Measurements from ENCODE around the gene C6orf163.

C6orf163 gene

DNA sequence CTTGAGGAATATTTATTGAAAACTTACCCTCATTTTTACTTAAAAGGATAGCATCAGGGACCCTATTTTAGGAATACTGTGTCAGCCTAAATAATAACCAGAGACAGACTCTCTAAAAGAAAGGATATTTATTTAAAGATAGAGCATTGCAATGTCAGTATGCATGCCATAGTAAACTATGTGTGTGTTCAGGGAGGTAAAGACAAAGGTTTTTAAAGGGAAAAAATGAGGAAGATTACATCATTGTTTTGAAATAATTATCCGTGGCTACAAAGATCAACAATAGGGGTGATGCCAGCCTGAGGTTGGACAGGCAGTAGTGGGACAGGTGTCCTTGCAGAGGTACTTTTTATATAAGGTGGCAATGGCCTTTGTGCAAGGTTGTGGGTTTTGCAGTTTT, 39.4 kb downstream of the C6orf163 start:
- H3K79me1 ChIP-seq (replicated peaks; ENCODE audit: low read length, poor library complexity, severe bottlenecking): no peaks in the 10 kb centered on the region
- WGBS: 92% methylated on average over 1 of the region's 1 CpG
- no peak overlapping the region for H2AK5ac ChIP-seq (ENCODE audit: low read length, severe bottlenecking)
- H3K4me1 ChIP-seq (ENCODE audit: control insufficient read depth, insufficient read depth, low read depth, low read length): no peaks in the 10 kb centered on the region
- H3K27me3 ChIP-seq (ENCODE audit: control insufficient read depth in 1 of 2, insufficient read depth in 1 of 2, low read length in 2 of 2): no peaks in the 10 kb centered on the region
- no peak overlapping the region for H3K4me3 ChIP-seq (ENCODE audit: insufficient read depth in 1 of 2, low read depth in 1 of 2, low read length in 2 of 2)
- no peak overlapping the region for H4K91ac ChIP-seq (ENCODE audit: low read length)
- no peak overlapping the region for H2BK12ac ChIP-seq (ENCODE audit: low read length in 2 of 2)
- no peak overlapping the region for H2BK15ac ChIP-seq (ENCODE audit: low read depth, poor library complexity, severe bottlenecking)
- no peak overlapping the region for H2BK5ac ChIP-seq (ENCODE audit: low read depth, low read length, poor library complexity, severe bottlenecking)
- H3K27ac ChIP-seq (ENCODE audit: low read length, poor library complexity, severe bottlenecking): no peak overlapping the region
- no peaks in the 10 kb centered on the region for H3K36me3 ChIP-seq (ENCODE audit: control insufficient read depth in 1 of 2, insufficient read depth in 2 of 2, low read depth in 1 of 2, low read length in 2 of 2)
- no peak overlapping the region for H3K4me2 ChIP-seq (ENCODE audit: low read length, poor library complexity, severe bottlenecking)
- H3K14ac ChIP-seq (ENCODE audit: low read length in 2 of 2): no peak overlapping the region
- H3K9ac ChIP-seq (ENCODE audit: low read length): no peak overlapping the region
- no peak overlapping the region for H3K4ac ChIP-seq (ENCODE audit: low read depth in 1 of 2, low read length in 2 of 2)
- H3K9me3 ChIP-seq (ENCODE audit: control insufficient read depth, low read length): no peaks in the 10 kb centered on the region
- H4K8ac ChIP-seq (ENCODE audit: low read length): no peak overlapping the region
- no peak overlapping the region for H3K23ac ChIP-seq (ENCODE audit: low read length in 2 of 2)
- no peak overlapping the region for H2BK120ac ChIP-seq (ENCODE audit: low read depth, low read length)
- DNase-seq: no peak
- H2AFZ ChIP-seq (ENCODE audit: low read depth, low read length): no peak overlapping the region
- no peak overlapping the region for H3K18ac ChIP-seq (ENCODE audit: low read depth in 1 of 2, low read length in 2 of 2)

DNA sequence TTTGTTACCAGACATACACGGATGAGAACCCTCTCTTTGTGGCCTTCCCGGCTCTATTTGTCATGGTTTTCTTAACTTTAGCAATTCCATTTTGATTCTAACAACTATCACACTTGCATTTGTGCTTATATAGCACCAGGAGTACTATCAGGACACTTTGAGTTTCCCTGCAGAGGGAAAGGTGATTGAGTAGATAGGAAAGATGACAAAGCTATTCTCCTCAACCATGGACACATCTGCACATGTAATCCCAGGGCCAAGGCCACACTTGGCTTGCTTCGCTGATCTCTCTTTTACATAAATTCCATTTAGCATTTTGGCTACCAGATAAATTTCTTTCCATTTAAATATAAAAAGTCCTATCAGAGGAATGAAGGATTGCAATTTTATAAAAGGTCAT, 39.8 kb downstream of the C6orf163 start:
- no peak overlapping the region for H2AK5ac ChIP-seq (ENCODE audit: low read length, severe bottlenecking)
- H2BK120ac ChIP-seq (ENCODE audit: low read depth, low read length): no peak overlapping the region
- no peak overlapping the region for H2AFZ ChIP-seq (ENCODE audit: low read depth, low read length)
- H3K18ac ChIP-seq (ENCODE audit: low read depth in 1 of 2, low read length in 2 of 2): no peak overlapping the region
- no peaks in the 10 kb centered on the region for H3K36me3 ChIP-seq (ENCODE audit: control insufficient read depth in 1 of 2, insufficient read depth in 2 of 2, low read depth in 1 of 2, low read length in 2 of 2)
- H4K8ac ChIP-seq (ENCODE audit: low read length): no peak overlapping the region
- no peak overlapping the region for H3K4me2 ChIP-seq (ENCODE audit: low read length, poor library complexity, severe bottlenecking)
- 100% methylated on average over 2 of the region's 3 CpGs for WGBS
- no peaks in the 10 kb centered on the region for H3K4me1 ChIP-seq (ENCODE audit: control insufficient read depth, insufficient read depth, low read depth, low read length)
- no peaks in the 10 kb centered on the region for H3K79me1 ChIP-seq (replicated peaks; ENCODE audit: low read length, poor library complexity, severe bottlenecking)
- H3K4me3 ChIP-seq (ENCODE audit: insufficient read depth in 1 of 2, low read depth in 1 of 2, low read length in 2 of 2): no peak overlapping the region
- no peak overlapping the region for H2BK15ac ChIP-seq (ENCODE audit: low read depth, poor library complexity, severe bottlenecking)
- H3K14ac ChIP-seq (ENCODE audit: low read length in 2 of 2): no peak overlapping the region
- H4K91ac ChIP-seq (ENCODE audit: low read length): no peak overlapping the region
- no peaks in the 10 kb centered on the region for H3K27me3 ChIP-seq (ENCODE audit: control insufficient read depth in 1 of 2, insufficient read depth in 1 of 2, low read length in 2 of 2)
- no peak overlapping the region for H2BK12ac ChIP-seq (ENCODE audit: low read length in 2 of 2)
- DNase-seq: no peak
- H3K9ac ChIP-seq (ENCODE audit: low read length): no peak overlapping the region
- no peak overlapping the region for H3K4ac ChIP-seq (ENCODE audit: low read depth in 1 of 2, low read length in 2 of 2)
- no peak overlapping the region for H2BK5ac ChIP-seq (ENCODE audit: low read depth, low read length, poor library complexity, severe bottlenecking)
- no peak overlapping the region for H3K23ac ChIP-seq (ENCODE audit: low read length in 2 of 2)
- H3K27ac ChIP-seq (ENCODE audit: low read length, poor library complexity, severe bottlenecking): no peak overlapping the region
- no peaks in the 10 kb centered on the region for H3K9me3 ChIP-seq (ENCODE audit: control insufficient read depth, low read length)

DNA sequence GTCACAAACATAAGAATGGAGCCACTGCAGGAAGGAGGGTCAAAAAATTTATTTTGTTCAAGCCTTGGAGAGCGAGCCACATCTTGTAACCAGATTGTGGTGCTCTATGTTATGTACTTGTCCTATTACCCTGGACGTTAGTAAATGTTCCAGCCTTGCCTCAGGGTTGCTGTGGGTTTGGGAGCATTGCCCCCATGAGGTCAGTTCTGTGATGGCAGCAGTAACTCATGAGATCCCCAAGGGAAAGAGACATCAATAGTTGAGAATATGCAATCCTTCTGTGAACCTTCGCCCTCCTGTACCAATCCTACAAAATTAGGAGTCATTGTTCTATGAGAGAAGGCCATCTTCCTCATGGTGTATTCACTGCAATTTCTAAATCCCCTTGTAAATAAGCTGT, 46.7 kb downstream of the C6orf163 start:
- Histone ChIP-seq H3K18ac (ENCODE audit: low read depth in 1 of 2, low read length in 2 of 2) (no peak overlapping the region), H2BK12ac (ENCODE audit: low read length in 2 of 2) (no peak overlapping the region), H2AK5ac (ENCODE audit: low read length, severe bottlenecking) (no peak overlapping the region), H2BK120ac (ENCODE audit: low read depth, low read length) (no peak overlapping the region), H3K9me3 (ENCODE audit: control insufficient read depth, low read length) (no peaks in the 10 kb centered on the region), H3K4ac (ENCODE audit: low read depth in 1 of 2, low read length in 2 of 2) (no peak overlapping the region), H2BK5ac (ENCODE audit: low read depth, low read length, poor library complexity, severe bottlenecking) (no peak overlapping the region), H3K4me1 (ENCODE audit: control insufficient read depth, insufficient read depth, low read depth, low read length) (no peaks in the 10 kb centered on the region), H3K79me1 (replicated peaks; ENCODE audit: low read length, poor library complexity, severe bottlenecking) (no peaks in the 10 kb centered on the region), H2AFZ (ENCODE audit: low read depth, low read length) (no peak overlapping the region), H3K4me3 (ENCODE audit: insufficient read depth in 1 of 2, low read depth in 1 of 2, low read length in 2 of 2) (no peak overlapping the region), H3K36me3 (ENCODE audit: control insufficient read depth in 1 of 2, insufficient read depth in 2 of 2, low read depth in 1 of 2, low read length in 2 of 2) (no peaks in the 10 kb centered on the region), H3K9ac (ENCODE audit: low read length) (no peak overlapping the region), H3K4me2 (ENCODE audit: low read length, poor library complexity, severe bottlenecking) (no peak overlapping the region), H3K23ac (ENCODE audit: low read length in 2 of 2) (no peak overlapping the region), H2BK15ac (ENCODE audit: low read depth, poor library complexity, severe bottlenecking) (no peak overlapping the region), H4K8ac (ENCODE audit: low read length) (no peak overlapping the region), H3K27me3 (ENCODE audit: control insufficient read depth in 1 of 2, insufficient read depth in 1 of 2, low read length in 2 of 2) (no peaks in the 10 kb centered on the region), H3K27ac (ENCODE audit: low read length, poor library complexity, severe bottlenecking) (no peak overlapping the region), H3K14ac (ENCODE audit: low read length in 2 of 2) (no peak overlapping the region), H4K91ac (ENCODE audit: low read length) (no peak overlapping the region)
- WGBS: 25% methylated on average over 2 of the region's 3 CpGs
- peak; percentile 26 for DNase-seq

DNA sequence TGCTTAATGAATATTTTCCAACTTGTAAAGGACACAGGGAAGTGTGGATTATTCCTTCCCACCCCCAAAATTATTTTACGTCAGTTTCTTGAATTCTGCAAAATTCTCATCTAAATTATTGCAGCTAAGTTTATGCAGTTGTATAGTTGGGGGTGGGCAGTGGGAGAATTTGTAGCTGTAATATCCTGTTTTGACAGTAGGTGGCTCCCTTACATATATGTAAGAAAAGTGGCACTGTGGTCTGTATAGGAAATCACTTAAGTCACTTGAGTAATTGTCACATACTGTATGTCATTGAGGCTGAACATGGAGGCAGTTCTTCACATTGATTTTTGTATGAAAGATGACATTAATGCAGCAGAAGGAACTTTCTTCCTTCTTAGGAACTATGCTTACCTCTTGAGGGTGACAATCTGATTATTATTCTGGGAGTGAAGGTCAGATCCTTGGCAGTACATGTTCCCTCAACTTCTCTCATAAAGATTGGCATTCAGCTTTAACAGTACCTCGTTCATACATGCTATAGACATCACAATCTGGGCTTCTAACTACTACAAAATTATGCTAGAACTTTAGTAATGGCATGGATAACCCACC, 48.5 kb downstream of the C6orf163 start:
- H3K9me3 ChIP-seq (ENCODE audit: control insufficient read depth, low read length): no peaks in the 10 kb centered on the region
- H3K4ac ChIP-seq (ENCODE audit: low read depth in 1 of 2, low read length in 2 of 2): no peak overlapping the region
- no peak overlapping the region for H2BK120ac ChIP-seq (ENCODE audit: low read depth, low read length)
- H4K91ac ChIP-seq (ENCODE audit: low read length): no peak overlapping the region
- H2BK12ac ChIP-seq (ENCODE audit: low read length in 2 of 2): no peak overlapping the region
- no peak overlapping the region for H3K18ac ChIP-seq (ENCODE audit: low read depth in 1 of 2, low read length in 2 of 2)
- no peak overlapping the region for H3K4me2 ChIP-seq (ENCODE audit: low read length, poor library complexity, severe bottlenecking)
- no peaks in the 10 kb centered on the region for H3K36me3 ChIP-seq (ENCODE audit: control insufficient read depth in 1 of 2, insufficient read depth in 2 of 2, low read depth in 1 of 2, low read length in 2 of 2)
- no peak overlapping the region for H3K23ac ChIP-seq (ENCODE audit: low read length in 2 of 2)
- no peak overlapping the region for H2BK15ac ChIP-seq (ENCODE audit: low read depth, poor library complexity, severe bottlenecking)
- H4K8ac ChIP-seq (ENCODE audit: low read length): no peak overlapping the region
- H2AK5ac ChIP-seq (ENCODE audit: low read length, severe bottlenecking): no peak overlapping the region
- WGBS: 0% methylated on average over 1 of the region's 2 CpGs
- no peak overlapping the region for H3K27ac ChIP-seq (ENCODE audit: low read length, poor library complexity, severe bottlenecking)
- H3K14ac ChIP-seq (ENCODE audit: low read length in 2 of 2): no peak overlapping the region
- H3K4me1 ChIP-seq (ENCODE audit: control insufficient read depth, insufficient read depth, low read depth, low read length): no peaks in the 10 kb centered on the region
- H3K9ac ChIP-seq (ENCODE audit: low read length): no peak overlapping the region
- no peak overlapping the region for H2BK5ac ChIP-seq (ENCODE audit: low read depth, low read length, poor library complexity, severe bottlenecking)
- no peak overlapping the region for H3K4me3 ChIP-seq (ENCODE audit: insufficient read depth in 1 of 2, low read depth in 1 of 2, low read length in 2 of 2)
- no peak overlapping the region for H2AFZ ChIP-seq (ENCODE audit: low read depth, low read length)
- peak; percentile 73 for DNase-seq
- no peaks in the 10 kb centered on the region for H3K27me3 ChIP-seq (ENCODE audit: control insufficient read depth in 1 of 2, insufficient read depth in 1 of 2, low read length in 2 of 2)
- H3K79me1 ChIP-seq (replicated peaks; ENCODE audit: low read length, poor library complexity, severe bottlenecking): no peaks in the 10 kb centered on the region
